HG03025 (cell line): ENCODE results near the gene MYL6B.
"Not testable (repeated sequence)": the region's sequence is repeated elsewhere in the genome, so short reads cannot be mapped to it uniquely, and the experiment has no call there.

ENCODE experiments used
- ATAC-seq: cut with Tn5 transposase; IDR thresholded peaks from one replicate; pipeline ENCODE4 v1.9.1; 2021; ENCODE audit warnings: mild to moderate bottlenecking, moderate library complexity; ENCODE audit not compliant: unreplicated experiment, low FRiP score

MYL6B gene

GRCh38 chr12:56151672-56152131, 685 bp upstream of the MYL6B start:
- peak; percentile 21 for ATAC-seq

DNA sequence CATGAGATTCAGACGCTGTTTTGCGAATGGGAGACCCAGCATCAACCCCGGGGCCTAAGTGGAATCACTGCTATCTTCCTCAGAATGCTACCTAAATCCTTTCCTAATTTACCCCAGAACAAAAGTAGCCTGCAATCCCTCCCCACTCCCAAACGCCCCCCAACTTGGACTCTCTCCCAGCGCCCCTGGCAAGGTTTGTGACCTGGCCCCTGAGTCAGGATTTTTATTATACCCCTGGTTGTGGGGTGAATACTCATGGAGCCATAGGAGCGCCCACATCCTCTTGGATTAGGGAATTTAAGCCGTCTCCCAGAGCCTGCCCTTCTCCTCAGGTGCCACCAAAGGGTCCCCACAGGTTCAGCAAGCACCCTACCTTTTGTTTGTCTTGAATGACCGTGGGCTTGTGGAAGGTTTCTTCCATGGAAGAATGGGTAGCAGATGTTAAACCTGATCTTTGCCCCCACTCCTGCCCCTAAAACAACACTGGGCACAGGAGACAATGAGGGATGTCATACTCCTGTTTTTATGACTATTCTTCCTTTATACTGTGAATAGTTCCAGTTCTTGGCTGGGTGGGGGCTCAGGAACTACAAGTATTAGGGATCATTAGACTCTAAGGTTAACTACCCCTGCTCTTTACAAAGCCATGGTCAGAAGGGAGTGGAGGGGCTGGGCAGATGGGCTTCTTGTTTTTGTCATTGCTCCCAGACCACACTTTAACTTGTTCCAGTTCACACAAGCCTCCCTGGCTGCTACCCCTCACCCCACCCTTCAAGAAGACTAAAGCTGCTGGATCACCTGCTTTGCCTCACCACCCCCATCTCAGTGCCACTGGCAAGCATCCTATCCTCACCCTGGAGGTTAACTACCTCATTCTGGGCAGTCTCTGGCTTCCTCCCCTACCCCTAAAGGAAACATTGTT, 630 bp downstream of the MYL6B start:
- no peak for ATAC-seq

DNA sequence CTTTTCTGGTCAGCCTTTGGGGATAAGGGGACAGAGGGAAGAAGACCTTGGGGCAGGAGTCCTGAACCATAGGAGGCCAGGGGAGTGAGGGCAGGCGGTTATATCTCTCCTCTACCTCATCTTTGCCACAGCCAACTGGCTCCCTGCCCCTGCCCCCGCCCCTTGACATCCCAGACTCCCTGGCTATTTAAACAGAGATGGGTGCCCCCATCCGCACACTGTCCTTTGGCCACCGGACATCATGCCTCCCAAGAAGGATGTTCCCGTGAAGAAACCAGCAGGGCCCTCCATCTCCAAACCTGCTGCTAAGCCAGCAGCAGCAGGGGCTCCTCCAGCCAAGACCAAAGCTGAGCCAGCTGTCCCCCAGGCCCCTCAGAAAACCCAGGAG, 1.3 kb downstream of the MYL6B start:
- ATAC-seq = no peak

DNA sequence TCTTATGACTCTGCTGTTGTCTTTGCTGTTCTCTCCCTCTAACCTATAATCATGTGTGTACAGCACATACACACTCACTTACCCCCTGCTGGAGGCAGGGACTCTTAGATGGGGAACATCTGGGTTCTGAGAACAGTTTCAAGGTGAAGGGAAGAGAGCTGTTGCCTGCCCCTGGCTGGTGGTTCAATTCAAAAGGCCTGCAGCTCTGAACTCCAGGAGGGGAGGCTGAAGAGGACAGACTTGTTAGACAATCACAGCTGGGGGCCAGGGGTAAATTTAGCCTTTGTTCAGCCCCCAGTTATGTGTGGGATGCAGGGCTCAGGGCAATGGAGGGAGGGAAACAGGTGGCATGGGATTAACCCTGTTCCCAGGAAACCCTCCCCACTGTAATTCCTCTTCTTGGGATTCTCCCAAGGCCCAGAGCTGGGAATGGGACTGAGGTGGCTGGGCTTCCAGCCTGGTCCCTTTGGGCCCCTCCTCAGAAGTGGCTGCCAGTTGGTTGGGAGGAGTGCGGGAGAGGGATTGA, 1.9 kb downstream of the MYL6B start:
- ATAC-seq = no peak

DNA sequence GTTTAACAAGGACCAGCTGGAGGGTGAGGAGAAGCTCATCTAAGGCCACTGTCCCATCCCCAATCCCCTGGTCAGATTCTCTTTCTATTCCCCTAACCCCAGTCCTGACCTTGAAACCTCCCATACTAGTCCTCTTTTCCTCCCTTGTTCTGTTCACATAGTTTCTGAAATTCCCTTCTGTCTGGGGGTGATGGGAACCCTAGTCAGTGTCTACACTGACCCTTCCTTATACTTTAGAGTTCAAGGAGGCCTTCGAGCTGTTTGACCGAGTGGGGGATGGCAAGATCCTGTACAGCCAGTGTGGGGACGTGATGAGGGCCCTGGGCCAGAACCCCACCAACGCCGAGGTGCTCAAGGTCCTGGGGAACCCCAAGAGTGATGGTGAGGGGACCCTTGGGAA, 2.4 kb downstream of the MYL6B start:
- ATAC-seq = no peak

- no peak for ATAC-seq
These were observed 3.0 kb downstream of the MYL6B start for GRCh38 chr12:56155256-56155845.

GRCh38 chr12:56156464-56157200, 4.2 kb downstream of the MYL6B start:
- ATAC-seq = not testable (repeated sequence)

DNA sequence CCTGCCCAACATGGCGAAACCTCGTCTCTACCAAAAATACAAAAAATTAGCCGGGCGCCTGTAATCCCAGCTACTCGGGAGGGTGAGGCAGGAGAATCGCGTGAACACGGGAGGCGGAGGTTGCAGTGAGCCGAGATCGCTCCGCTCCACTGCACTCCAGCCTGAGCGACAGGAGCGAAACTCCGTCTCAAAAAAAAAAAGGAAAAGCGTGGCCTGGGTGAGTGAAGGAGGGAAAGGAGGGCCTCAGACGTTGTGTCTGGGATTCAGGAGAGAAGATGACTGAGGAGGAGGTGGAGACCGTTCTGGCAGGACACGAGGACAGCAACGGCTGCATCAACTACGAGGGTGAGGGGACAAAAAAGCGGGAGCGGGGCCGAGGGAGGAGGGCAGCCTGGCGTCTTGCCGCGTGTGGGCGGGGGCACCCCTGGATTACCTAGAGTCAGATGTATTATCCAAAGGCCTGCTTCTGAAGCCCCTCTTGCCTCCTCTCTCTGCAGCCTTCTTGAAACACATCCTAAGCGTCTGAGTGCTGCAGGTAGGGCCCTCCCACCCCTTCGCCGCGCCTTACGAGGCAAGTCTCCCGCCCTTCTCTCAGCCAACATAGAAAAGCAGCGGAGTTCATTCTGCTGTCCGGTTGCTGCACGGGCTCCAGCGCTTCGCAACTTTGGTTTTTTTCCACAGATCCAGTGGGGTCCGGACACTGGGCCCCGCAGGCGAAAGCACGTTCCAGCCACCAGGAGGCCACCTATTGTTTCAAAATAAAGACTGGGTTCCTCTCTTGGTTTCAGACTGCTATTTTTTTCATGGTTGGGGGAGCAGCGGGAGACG, 5.0 kb downstream of the MYL6B start:
- peak; percentile 26 for ATAC-seq

- peak; percentile 65 for ATAC-seq
These were observed 5.9 kb downstream of the MYL6B start, which contains the start of gene MYL6 for GRCh38 chr12:56158029-56158925. Gene MYL6 (plus strand): TSS chr12:56158359. CDS start chr12:56158402, 43 bp downstream.

GRCh38 chr12:56158926-56159461, 6.6 kb downstream of the MYL6B start:
- ATAC-seq = no peak

DNA sequence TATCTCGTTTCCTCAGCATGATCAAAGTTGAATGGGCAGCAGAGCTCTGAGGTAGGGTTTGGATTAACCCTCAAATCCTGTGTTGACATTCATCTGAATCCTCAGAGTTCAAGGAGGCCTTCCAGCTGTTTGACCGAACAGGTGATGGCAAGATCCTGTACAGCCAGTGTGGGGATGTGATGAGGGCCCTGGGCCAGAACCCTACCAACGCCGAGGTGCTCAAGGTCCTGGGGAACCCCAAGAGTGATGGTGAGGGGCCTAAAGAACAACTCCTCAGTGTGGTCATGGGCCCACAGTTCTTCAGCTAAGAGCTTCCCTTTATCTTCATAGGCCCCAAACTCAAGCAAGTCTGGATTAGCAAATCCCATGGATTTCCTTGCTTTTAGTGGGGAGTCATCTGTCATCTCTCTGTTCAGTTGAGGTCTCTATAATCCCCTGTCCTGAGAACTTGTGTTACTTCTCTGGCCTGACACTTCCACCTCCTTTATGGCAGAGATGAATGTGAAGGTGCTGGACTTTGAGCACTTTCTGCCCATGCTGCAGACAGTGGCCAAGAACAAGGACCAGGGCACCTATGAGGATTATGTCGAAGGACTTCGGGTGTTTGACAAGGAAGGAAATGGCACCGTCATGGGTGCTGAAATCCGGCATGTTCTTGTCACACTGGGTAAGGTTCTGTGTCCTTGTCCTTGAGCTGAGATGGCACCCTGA, 7.2 kb downstream of the MYL6B start:
- no peak for ATAC-seq

DNA sequence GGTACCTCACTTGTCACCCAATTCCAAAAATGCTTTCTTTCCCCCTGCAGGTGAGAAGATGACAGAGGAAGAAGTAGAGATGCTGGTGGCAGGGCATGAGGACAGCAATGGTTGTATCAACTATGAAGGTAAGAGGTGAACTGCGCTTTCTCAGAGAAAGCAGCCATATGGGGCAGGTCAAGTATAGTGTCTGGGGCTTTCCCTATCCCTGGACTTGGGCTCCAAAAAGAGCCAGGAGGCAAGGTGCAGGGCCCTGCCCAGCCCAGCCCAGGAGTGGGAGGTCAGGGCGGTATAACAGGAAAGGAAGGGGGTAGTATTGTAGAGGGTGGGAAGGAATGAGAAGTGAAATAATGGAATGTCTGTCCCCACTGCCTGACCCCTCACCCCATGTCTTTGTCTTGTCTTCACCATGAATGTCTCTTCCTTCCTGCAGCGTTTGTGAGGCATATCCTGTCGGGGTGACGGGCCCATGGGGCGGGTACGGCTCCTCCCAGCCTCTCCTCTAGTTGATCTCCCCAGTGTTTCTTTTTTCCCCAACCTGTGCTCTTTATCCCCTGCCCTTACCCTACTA, 7.9 kb downstream of the MYL6B start:
- no peak for ATAC-seq

GRCh38 chr12:56160894-56161689, 8.7 kb downstream of the MYL6B start:
- no peak for ATAC-seq

DNA sequence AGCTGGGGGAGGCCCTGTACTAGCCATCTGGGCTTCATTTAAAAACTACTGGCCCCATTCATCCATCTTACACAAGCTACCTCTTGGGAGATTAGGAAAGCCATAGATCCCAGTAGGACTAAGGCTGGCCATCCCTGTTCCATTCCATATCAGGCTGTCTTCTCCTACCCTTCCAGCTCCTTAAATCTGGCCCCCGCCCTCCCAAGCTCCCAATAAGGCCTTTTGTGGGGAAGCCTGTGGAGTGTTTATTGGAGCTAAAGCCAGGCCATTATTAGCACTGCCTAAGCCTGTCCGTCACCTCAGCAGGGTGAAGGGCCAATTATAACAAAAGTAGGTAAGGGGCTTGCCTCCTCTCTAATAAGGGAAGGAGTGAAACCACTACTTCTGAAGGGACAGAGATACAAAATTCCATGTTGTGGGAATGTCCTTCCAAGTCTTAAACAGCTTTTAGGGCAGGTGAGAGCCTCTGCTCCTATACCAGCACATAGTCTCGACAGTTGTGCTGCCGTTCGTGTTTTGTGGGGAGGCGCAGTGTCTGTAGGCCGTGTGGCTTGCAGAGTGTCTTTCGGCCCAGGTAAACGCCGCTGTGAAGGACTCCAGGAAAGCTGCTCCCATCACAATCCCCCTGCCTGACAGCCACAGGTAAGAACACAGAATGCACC, 9.4 kb downstream of the MYL6B start:
- no peak for ATAC-seq

DNA sequence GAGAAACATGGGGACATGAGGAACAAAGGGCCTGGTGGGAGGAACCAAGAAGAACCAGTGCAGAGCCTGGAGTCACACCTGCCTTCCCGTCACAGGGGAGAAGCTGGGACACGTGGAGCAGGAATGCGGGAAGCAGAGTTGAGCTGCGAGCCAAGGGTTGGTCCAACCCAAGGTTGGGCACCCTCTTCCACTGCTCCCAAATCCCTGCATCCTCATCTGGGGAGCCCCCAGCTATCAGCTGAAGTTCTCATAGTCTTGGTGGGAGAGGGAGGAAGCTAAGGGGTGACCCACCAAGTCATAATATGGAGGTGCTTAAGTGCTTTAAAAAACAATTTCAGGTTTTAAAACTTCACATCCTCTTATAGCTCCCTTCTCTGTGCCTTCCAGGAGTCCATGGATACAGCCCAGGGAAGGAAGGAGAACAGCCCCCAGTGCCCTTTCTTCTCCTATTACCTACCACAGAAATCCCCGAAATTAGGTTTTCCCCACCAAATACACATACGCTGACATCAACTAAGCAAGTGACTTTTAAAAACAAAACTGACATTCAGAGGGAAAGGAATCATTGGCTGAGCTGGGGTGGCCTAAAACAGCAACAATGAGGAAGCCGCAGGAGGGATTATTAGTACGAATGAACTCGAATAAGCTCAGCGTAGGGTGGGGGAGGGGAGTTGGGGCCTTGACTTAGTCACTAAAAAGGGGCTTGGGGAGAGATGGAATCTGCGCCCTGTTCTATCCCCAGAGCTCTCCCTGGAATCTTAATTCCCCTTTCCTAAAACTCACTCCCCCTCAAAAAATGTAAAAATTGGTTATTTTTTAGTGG, 10.3 kb downstream of the MYL6B start:
- no peak for ATAC-seq
